Naive thymus-derived CD4-positive, alpha-beta T cell (primary cell): ENCODE measurements around the gene ADORA3. TPM values are rescaled to one million over a fixed set of nuclear protein-coding genes. Genes with fewer than 3 reads are reported as not detected.

ENCODE experiments used
- ATAC-seq: fragments of 150-1000 bp; cut with Tn5 transposase; 2 replicates; pipeline ENCODE4 v1.10.0; 2021; ENCODE audit warnings: mild to moderate bottlenecking, moderate library complexity
- CTCF ChIA-PET: fragments of 350-600 bp; sonication (Branson Sonifier 250); formaldehyde crosslinking; loops from one replicate; lab custom pipeline; 2021; ENCODE audit warnings: antibody characterized with exemption; lab: Charles Lee
- POLR2A ChIA-PET: fragments of 350-600 bp; sonication (Branson Sonifier 250); formaldehyde crosslinking; loops from one replicate; lab custom pipeline; 2021; ENCODE audit warnings: antibody characterized with exemption, inconsistent platforms; lab: Charles Lee
- DNase-seq, 9 donors: peaks; one replicate each; pipeline versions ENCODE4 v3.0.0 to v3.0.0-alpha.2; 2020 to 2022; ENCODE audit warnings: mixed read lengths in 1 of 9
- H3K27ac ChIP-seq: one replicate; pipeline ENCODE4 v1.7.0; 2013; ENCODE audit warnings: mild to moderate bottlenecking, low read depth, low read length, moderate library complexity
- H3K27me3 ChIP-seq, 2 donors: one replicate each; pipeline ENCODE4 v1.7.0; 2013; ENCODE audit warnings: low read length in 2 of 2, mild to moderate bottlenecking in 2 of 2, moderate library complexity in 2 of 2; ENCODE audit not compliant: control insufficient read depth in 2 of 2, insufficient read depth in 2 of 2
- H3K36me3 ChIP-seq, 3 experiments: 1 replicate in 2 of 3; 2 replicates in 1 of 3; pipeline ENCODE4 v1.7.0; 2013; ENCODE audit warnings: low read length in 3 of 3, mild to moderate bottlenecking in 3 of 3, moderate library complexity in 1 of 3; ENCODE audit not compliant: insufficient read depth in 3 of 3, control insufficient read depth in 2 of 3
- H3K4me1 ChIP-seq, 2 donors: one replicate each; pipeline ENCODE4 v1.7.0; 2013; ENCODE audit warnings: low read length in 2 of 2, mild to moderate bottlenecking in 2 of 2, moderate library complexity in 1 of 2; ENCODE audit not compliant: control insufficient read depth in 2 of 2, insufficient read depth in 2 of 2
- H3K4me3 ChIP-seq: 2 replicates; pipeline ENCODE4 v1.7.0; 2013; ENCODE audit warnings: mild to moderate bottlenecking, low read length
- H3K9me3 ChIP-seq, 3 experiments: 1 replicate in 2 of 3; 2 replicates in 1 of 3; pipeline ENCODE4 v1.7.0; 2013; ENCODE audit warnings: low read length in 3 of 3; ENCODE audit not compliant: control insufficient read depth in 2 of 3
- H3K27ac Mint-ChIP-seq, 9 donors: one replicate each; pipeline ENCODE4 v1.8.0; 2020 to 2022; ENCODE audit warnings: mixed read lengths in 9 of 9, mild to moderate bottlenecking in 8 of 9, moderate library complexity in 5 of 9, inconsistent platforms in 2 of 9
- H3K27me3 Mint-ChIP-seq, 5 donors: one replicate each; pipeline ENCODE4 v1.8.0; 2021 to 2022; ENCODE audit warnings: mixed read lengths in 5 of 5, mild to moderate bottlenecking in 1 of 5
- H3K36me3 Mint-ChIP-seq, 5 donors: one replicate each; pipeline ENCODE4 v1.8.0; 2020 to 2022; ENCODE audit warnings: mixed read lengths in 5 of 5, mild to moderate bottlenecking in 3 of 5, inconsistent platforms in 1 of 5
- H3K4me1 Mint-ChIP-seq, 7 donors: one replicate each; pipeline ENCODE4 v1.8.0; 2020 to 2022; ENCODE audit warnings: mixed read lengths in 7 of 7, mild to moderate bottlenecking in 3 of 7, inconsistent platforms in 1 of 7
- H3K4me3 Mint-ChIP-seq, 10 donors: one replicate each; pipeline ENCODE4 v1.8.0; 2020 to 2022; ENCODE audit warnings: mild to moderate bottlenecking in 10 of 10, mixed read lengths in 10 of 10, moderate library complexity in 6 of 10, inconsistent platforms in 2 of 10
- H3K9me3 Mint-ChIP-seq, 11 donors: one replicate each; pipeline ENCODE4 v1.8.0; 2020 to 2022; ENCODE audit warnings: mixed read lengths in 11 of 11, mild to moderate bottlenecking in 4 of 11, inconsistent platforms in 1 of 11, moderate library complexity in 1 of 11
- intact Hi-C, 2 donors: fragments of 100-400 bp; cut with micrococcal nuclease; formaldehyde crosslinking; loops; one replicate each; pipeline ENCODE4 v1.15.1; 2023
- polyA plus RNA-seq, 2 donors: library from polyadenylated mRNA; unstranded; fragments of 300-500 nt; fragmentation: Illumina TruSeq; gene quantifications; one replicate each; pipeline ENCODE4 v1.2.3, GENCODE V29; 2021
- total RNA-seq, 6 experiments: library from RNA in 5 of 6; stranded (reverse) in 5 of 6; gene quantifications; 1 replicate in 5 of 6; 2 replicates in 1 of 6; pipeline ENCODE4 v1.2.3 and lab custom pipeline; 2021 to 2026

Gene ADORA3
- total and polyA plus RNA-seq, 7 experiments from 2014 or later = 0.66 to 1.6 (median 1.0) TPM; not detected in 4

DNA sequence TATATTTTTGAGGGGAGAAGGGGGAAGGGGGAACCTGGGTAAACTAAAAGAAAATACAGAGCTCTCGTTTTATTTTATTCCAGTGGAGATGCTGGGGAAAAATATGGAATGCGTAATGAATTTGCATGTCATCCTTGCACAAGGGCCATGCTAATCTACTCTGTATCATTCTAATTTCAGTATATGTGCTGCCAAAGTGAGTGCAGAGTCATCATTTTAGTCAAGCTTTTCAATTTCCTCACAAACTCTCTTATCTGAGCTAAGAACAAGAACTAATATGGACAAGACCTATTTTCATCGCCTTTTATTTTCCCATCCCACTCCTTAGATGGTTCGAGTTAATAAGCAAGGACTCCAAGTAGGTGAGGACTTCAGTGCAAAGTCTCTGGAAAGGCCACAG, 13.2 kb downstream of the ADORA3 start:
- POLR2A ChIA-PET = interaction anchor here (3.8 kb wide), 1 partner anchor 17 kb away, joined by 12 read pairs; no protein-coding TSS in a partner anchor
- no peak for ATAC-seq
- H3K4me1 Mint-ChIP-seq = peaks cover 0 to 6% (median 0%) of the 10 kb centered on the region in 7 donors

DNA sequence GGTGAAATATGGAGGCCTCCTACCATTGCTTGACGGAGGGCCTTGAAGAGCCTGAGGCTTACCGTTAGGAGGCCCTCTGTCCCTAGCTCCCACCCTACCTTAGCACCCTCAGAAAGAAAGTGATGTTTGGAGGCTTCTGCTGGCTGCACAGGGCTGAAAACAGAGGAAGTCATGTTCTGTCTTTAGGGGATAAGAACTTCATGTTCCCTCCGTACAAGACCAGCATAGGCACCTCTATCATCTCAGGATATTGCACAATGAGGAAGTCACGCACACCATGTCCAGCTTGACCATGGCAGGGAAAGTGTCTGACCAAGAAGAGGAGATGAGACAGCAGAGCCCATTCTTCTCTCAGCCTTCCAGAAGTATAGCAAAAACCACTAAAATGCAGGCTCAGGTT, 13.8 kb downstream of the ADORA3 start:
- peaks cover 0 to 6% (median 0%) of the 10 kb centered on the region in 7 donors for H3K4me1 Mint-ChIP-seq
- DNase-seq = no peak
- H3K27ac Mint-ChIP-seq = no peak overlapping the region
- no peaks in the 10 kb centered on the region for H3K36me3 ChIP-seq
- POLR2A ChIA-PET = interaction anchor here (3.8 kb wide), 1 partner anchor 18 kb away, joined by 12 read pairs; no protein-coding TSS in a partner anchor
- peak; percentile 65 for ATAC-seq
- H3K4me3 Mint-ChIP-seq = no peak overlapping the region
- H3K9me3 Mint-ChIP-seq = peaks cover 0 to 11% (median 0%) of the 10 kb centered on the region in 11 donors
- H3K27me3 Mint-ChIP-seq = peaks cover 0 to 11% (median 0%) of the 10 kb centered on the region in 5 donors
- intact Hi-C loops = no loop called here
- no peaks in the 10 kb centered on the region for H3K4me1 ChIP-seq
- no peaks in the 10 kb centered on the region for H3K9me3 ChIP-seq
- no peaks in the 10 kb centered on the region for H3K27me3 ChIP-seq
- CTCF ChIA-PET = interaction anchor here (1.4 kb wide), 1 partner anchor 9 kb away, joined by 5 read pairs; no protein-coding TSS in a partner anchor
- no peak overlapping the region for H3K27ac ChIP-seq
- H3K36me3 Mint-ChIP-seq = peaks cover 0 to 11% (median 0%) of the 10 kb centered on the region in 5 donors
- no peak overlapping the region for H3K4me3 ChIP-seq

More for the DNA sequence above, 13.2 kb downstream of the ADORA3 start:
- Mint-ChIP-seq H3K9me3 (peaks cover 0 to 17% (median 0%) of the 10 kb centered on the region in 11 donors), H3K27me3 (peaks cover 0 to 9% (median 0%) of the 10 kb centered on the region in 5 donors), H3K27ac (no peak overlapping the region), H3K36me3 (peaks cover 0 to 18% (median 0%) of the 10 kb centered on the region in 5 donors), H3K4me3 (no peak overlapping the region)
- no peak overlapping the region for H3K4me3 ChIP-seq
- no peaks in the 10 kb centered on the region for H3K36me3 ChIP-seq
- CTCF ChIA-PET = interaction anchor here (0.7 to 1.4 kb wide), 3 partner anchors 8 to 13 kb away, joined by 3 to 5 read pairs (median 3); partner anchors contain the start of genes ADORA3 and TMIGD3
- H3K27ac ChIP-seq = no peak overlapping the region
- H3K9me3 ChIP-seq = no peaks in the 10 kb centered on the region
- no peak for DNase-seq
- H3K4me1 ChIP-seq = no peaks in the 10 kb centered on the region
- intact Hi-C loops = no loop called here
- no peaks in the 10 kb centered on the region for H3K27me3 ChIP-seq

DNA sequence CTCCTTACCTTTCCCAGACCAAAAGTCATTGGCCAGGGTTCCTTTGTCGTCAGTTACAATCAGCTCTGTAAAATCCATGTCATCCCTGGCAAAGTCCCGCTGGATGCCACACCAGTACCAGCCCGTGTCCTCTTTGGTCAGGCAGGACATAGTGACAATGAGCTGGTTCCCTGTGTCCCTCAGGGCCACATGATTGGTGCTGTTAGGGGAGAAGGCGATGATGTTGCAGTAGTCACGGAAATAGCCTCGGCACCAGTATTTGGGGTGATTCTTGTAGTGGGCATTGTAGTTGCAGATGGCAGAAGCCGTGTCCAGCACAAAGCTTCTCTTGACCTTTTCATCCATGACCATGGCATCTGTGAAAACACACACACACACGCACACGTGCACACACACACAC, 14.8 kb downstream of the ADORA3 start:
- no peaks in the 10 kb centered on the region for H3K4me1 ChIP-seq
- H3K9me3 ChIP-seq = no peaks in the 10 kb centered on the region
- CTCF ChIA-PET = no interaction called here
- peaks cover 0 to 3% (median 0%) of the 10 kb centered on the region in 5 donors for H3K36me3 Mint-ChIP-seq
- no peak for ATAC-seq
- no peak overlapping the region for H3K4me3 Mint-ChIP-seq
- no peak overlapping the region for H3K27ac ChIP-seq
- no peaks in the 10 kb centered on the region for H3K27me3 ChIP-seq
- no peak overlapping the region for H3K27ac Mint-ChIP-seq
- POLR2A ChIA-PET = interaction anchor here (3.8 kb wide), 1 partner anchor 19 kb away, joined by 12 read pairs; no protein-coding TSS in a partner anchor
- DNase-seq = no peak
- peaks cover 0 to 7% (median 0%) of the 10 kb centered on the region in 5 donors for H3K27me3 Mint-ChIP-seq
- peaks cover 0 to 11% (median 2%) of the 10 kb centered on the region in 7 donors for H3K4me1 Mint-ChIP-seq
- H3K36me3 ChIP-seq = no peaks in the 10 kb centered on the region
- intact Hi-C loops = no loop called here
- peaks cover 0 to 6% (median 0%) of the 10 kb centered on the region in 11 donors for H3K9me3 Mint-ChIP-seq
- H3K4me3 ChIP-seq = no peak overlapping the region

DNA sequence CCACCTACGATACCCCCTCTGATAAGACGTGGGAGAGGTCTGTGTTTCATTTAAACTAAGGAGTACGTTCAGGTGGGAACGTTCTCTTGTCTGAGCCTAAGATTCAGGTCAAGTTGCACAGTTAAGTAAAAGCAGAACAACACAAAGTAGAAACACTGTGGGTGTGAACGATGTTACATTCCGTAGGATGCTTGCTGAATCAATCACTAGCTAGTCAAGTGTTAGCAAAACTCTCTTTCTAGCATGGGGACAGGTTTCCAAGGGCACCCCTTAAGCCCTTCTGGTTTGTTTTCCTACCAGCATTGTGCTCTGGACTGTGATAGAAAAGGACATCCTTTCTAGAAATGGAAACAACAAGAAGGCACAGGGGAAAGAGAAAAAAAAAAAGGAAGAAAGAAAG, 16.3 kb downstream of the ADORA3 start:
- peaks cover 0 to under 1% (median 0%) of the 10 kb centered on the region in 11 donors for H3K9me3 Mint-ChIP-seq
- Histone ChIP-seq H3K4me1 (no peaks in the 10 kb centered on the region), H3K27me3 (no peaks in the 10 kb centered on the region), H3K36me3 (no peaks in the 10 kb centered on the region), H3K4me3 (no peak overlapping the region), H3K9me3 (no peaks in the 10 kb centered on the region), H3K27ac (no peak overlapping the region)
- H3K36me3 Mint-ChIP-seq = no peaks in the 10 kb centered on the region
- CTCF ChIA-PET = interaction anchor here (0.7 to 1.7 kb wide), 3 partner anchors 21 to 857 kb away, joined by 3 to 4 read pairs (median 3); partner anchors contain the start of gene DDX20
- intact Hi-C loops = no loop called here
- no peak overlapping the region for H3K4me3 Mint-ChIP-seq
- peaks cover 0 to 9% (median 0%) of the 10 kb centered on the region in 5 donors for H3K27me3 Mint-ChIP-seq
- POLR2A ChIA-PET = no interaction called here
- DNase-seq (no peak), ATAC-seq (no peak)
- H3K4me1 Mint-ChIP-seq = peaks cover 4 to 21% (median 13%) of the 10 kb centered on the region in 7 donors
- no peak overlapping the region for H3K27ac Mint-ChIP-seq

DNA sequence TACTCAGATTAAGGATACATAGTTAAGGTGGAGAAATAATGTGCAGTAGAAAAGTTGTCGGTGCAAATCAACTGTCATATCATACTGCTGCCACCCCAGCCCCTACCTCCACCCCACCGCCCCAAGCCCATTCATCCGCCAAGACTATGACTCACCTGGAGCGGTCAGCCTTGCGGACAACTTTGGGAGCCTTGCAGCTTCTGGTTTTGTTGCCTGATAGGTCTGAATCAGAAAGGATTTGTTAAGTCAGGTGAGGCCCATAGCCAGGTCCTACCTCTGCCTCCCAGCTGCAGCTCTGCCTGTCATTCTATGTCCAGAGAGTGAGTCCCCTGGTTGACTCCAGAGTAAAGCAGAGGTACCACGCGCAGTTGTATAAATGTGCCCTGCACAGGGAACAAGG, 17.0 kb downstream of the ADORA3 start:
- no peak overlapping the region for H3K27ac Mint-ChIP-seq
- intact Hi-C loops = no loop called here
- no peak overlapping the region for H3K27ac ChIP-seq
- no peaks in the 10 kb centered on the region for H3K36me3 ChIP-seq
- H3K4me3 Mint-ChIP-seq = no peak overlapping the region
- ATAC-seq (no peak), DNase-seq (no peak)
- H3K36me3 Mint-ChIP-seq = no peaks in the 10 kb centered on the region
- H3K9me3 Mint-ChIP-seq = no peaks in the 10 kb centered on the region
- H3K27me3 Mint-ChIP-seq = peaks cover 0 to 12% (median 0%) of the 10 kb centered on the region in 5 donors
- POLR2A ChIA-PET = interaction anchor here (0.6 to 0.7 kb wide), 3 partner anchors 31 to 216 kb away, joined by 3 to 4 read pairs (median 3); no protein-coding TSS in a partner anchor
- H3K27me3 ChIP-seq = no peaks in the 10 kb centered on the region
- H3K4me3 ChIP-seq = no peak overlapping the region
- no peaks in the 10 kb centered on the region for H3K4me1 ChIP-seq
- H3K9me3 ChIP-seq = no peaks in the 10 kb centered on the region
- peaks cover 7 to 28% (median 17%) of the 10 kb centered on the region in 7 donors for H3K4me1 Mint-ChIP-seq
- CTCF ChIA-PET = interaction anchor here (0.9 to 1.7 kb wide), 2 partner anchors 22 to 282 kb away, joined by 4 read pairs; no protein-coding TSS in a partner anchor

DNA sequence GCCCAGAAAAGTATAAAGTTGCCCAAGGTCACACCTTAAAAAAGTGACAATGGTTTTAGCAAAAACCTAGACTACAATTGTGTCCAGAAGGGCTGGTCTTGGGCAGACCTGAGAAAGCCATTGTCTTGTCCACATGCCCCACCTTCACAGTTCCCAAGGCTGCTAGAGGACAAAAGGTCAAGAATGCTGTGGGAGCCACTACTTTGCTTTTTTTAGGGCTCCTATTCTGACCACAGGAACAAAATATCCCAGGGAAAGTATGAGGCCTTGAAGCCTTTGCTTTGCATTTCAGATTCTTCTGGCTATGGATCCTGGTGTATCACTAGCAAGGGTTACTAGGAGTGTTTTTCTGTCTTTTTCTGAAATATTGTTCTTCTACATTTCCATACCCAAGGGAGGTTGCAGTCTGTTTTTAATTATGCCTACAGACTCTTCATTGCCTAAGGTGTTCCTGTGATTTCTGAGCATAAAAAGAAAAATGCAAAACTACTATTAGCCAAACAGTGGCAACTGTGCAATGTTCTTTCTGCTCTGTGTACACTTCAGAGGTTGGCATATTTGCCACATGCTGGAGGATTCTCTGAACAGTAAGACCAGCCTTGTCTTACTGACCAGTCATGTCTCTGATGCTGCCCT, 18.9 kb downstream of the ADORA3 start:
- H3K27ac ChIP-seq = no peak overlapping the region
- H3K27ac Mint-ChIP-seq = no peak overlapping the region
- POLR2A ChIA-PET = no interaction called here
- no peaks in the 10 kb centered on the region for H3K36me3 ChIP-seq
- no peaks in the 10 kb centered on the region for H3K9me3 Mint-ChIP-seq
- DNase-seq (no peak), ATAC-seq (no peak)
- peaks cover 14 to 43% (median 26%) of the 10 kb centered on the region in 7 donors for H3K4me1 Mint-ChIP-seq
- no peak overlapping the region for H3K4me3 Mint-ChIP-seq
- H3K27me3 Mint-ChIP-seq = peaks cover 0 to 19% (median 0%) of the 10 kb centered on the region in 5 donors
- intact Hi-C loops = loop anchor here (5.0 kb wide), 2 partner anchors 888 to 983 kb away; no protein-coding TSS in a partner anchor
- H3K27me3 ChIP-seq = no peaks in the 10 kb centered on the region
- H3K4me1 ChIP-seq = no peaks in the 10 kb centered on the region
- H3K4me3 ChIP-seq = no peak overlapping the region
- CTCF ChIA-PET = interaction anchor here (1.0 kb wide), 2 partner anchors 18 to 23 kb away, joined by 3 to 4 read pairs; partner anchors contain the start of genes ADORA3 and TMIGD3
- H3K9me3 ChIP-seq = no peaks in the 10 kb centered on the region
- no peaks in the 10 kb centered on the region for H3K36me3 Mint-ChIP-seq
